Endothelial cell (in vitro differentiated cells): Measurements from ENCODE around the gene ACCSL. TPM values are rescaled to one million over a fixed set of nuclear protein-coding genes. Genes with fewer than 3 reads are reported as not detected.

Experiments used
- DNase-seq: peaks from one replicate; pipeline ENCODE4 v3.0.0; 2021; ENCODE audit warnings: low spot score
- H3K27ac Mint-ChIP-seq: one replicate; pipeline ENCODE4 v1.8.0; 2021; ENCODE audit warnings: mixed read lengths, inconsistent platforms; ENCODE audit not compliant: unreplicated experiment
- H3K27me3 Mint-ChIP-seq: one replicate; pipeline ENCODE4 v1.8.0; 2021; ENCODE audit warnings: mild to moderate bottlenecking, moderate library complexity, mixed read lengths, inconsistent platforms; ENCODE audit not compliant: unreplicated experiment
- H3K36me3 Mint-ChIP-seq: one replicate; pipeline ENCODE4 v1.8.0; 2021; ENCODE audit warnings: mild to moderate bottlenecking, low read depth, mixed read lengths, inconsistent platforms; ENCODE audit not compliant: unreplicated experiment
- H3K4me1 Mint-ChIP-seq: one replicate; pipeline ENCODE4 v1.8.0; 2021; ENCODE audit warnings: mild to moderate bottlenecking, mixed read lengths, inconsistent platforms; ENCODE audit not compliant: unreplicated experiment
- H3K4me3 Mint-ChIP-seq: one replicate; pipeline ENCODE4 v1.8.0; 2021; ENCODE audit warnings: mild to moderate bottlenecking, mixed read lengths, inconsistent platforms; ENCODE audit not compliant: unreplicated experiment
- H3K9me3 Mint-ChIP-seq: one replicate; pipeline ENCODE4 v1.8.0; 2021; ENCODE audit warnings: mixed read lengths, inconsistent platforms; ENCODE audit not compliant: unreplicated experiment
- total RNA-seq: library from RNA; stranded (reverse); fragmentation: NEBNext Ultra II Directional; extraction: Animal tissue kit (Norgen Biotek cat#: 25700); gene quantifications from one replicate; pipeline ENCODE4 v1.2.1, GENCODE V29; 2021; ENCODE audit not compliant: unreplicated experiment
- TF ChIP-seq, protein P1 (sequence below): fragments of 200-600 bp; sonication (generic); IDR thresholded peaks from one replicate; pipeline ENCODE4 v1.5.0; 2021; ENCODE audit warnings: antibody characterized with exemption; ENCODE audit not compliant: unreplicated experiment

The ACCSL gene
- total RNA-seq, 1 donor from 2014 or later: not detected

DNA sequence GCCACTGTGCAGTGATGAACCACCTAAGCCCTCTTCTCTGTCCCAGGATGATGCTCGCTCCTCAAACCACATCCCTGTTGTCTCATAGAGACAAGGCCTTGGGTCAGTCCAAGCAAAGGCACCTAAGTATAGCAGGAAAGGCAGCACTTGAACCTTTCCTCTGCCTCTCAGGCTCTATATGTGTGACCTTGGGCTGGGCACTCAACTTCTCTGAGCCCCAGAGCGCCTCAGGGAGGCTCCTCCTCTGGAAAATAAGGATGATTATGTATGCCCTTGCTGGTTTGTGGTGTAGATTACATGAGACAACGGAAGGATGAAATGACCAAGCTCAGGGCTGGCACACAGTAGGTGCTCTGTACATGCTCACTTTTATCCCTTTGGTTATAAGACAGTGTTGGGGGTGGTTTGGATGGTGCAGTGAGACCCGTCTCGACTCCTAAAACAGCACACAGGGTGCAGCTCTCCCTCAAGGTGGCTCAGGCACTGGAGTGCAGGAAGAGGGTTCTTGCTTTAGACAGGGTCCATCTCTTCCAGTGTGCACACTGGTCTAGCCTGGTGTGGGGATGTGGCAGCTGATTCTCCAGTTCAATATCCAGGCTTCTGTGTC, 40.2 kb upstream of the ACCSL start:
- H3K9me3 Mint-ChIP-seq: no peaks in the 10 kb centered on the region
- TF ChIP-seq, protein P1, sequence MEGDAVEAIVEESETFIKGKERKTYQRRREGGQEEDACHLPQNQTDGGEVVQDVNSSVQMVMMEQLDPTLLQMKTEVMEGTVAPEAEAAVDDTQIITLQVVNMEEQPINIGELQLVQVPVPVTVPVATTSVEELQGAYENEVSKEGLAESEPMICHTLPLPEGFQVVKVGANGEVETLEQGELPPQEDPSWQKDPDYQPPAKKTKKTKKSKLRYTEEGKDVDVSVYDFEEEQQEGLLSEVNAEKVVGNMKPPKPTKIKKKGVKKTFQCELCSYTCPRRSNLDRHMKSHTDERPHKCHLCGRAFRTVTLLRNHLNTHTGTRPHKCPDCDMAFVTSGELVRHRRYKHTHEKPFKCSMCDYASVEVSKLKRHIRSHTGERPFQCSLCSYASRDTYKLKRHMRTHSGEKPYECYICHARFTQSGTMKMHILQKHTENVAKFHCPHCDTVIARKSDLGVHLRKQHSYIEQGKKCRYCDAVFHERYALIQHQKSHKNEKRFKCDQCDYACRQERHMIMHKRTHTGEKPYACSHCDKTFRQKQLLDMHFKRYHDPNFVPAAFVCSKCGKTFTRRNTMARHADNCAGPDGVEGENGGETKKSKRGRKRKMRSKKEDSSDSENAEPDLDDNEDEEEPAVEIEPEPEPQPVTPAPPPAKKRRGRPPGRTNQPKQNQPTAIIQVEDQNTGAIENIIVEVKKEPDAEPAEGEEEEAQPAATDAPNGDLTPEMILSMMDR: no peak
- no peaks in the 10 kb centered on the region for H3K4me1 Mint-ChIP-seq
- H3K27ac Mint-ChIP-seq: no peak overlapping the region
- H3K27me3 Mint-ChIP-seq: peaks cover 4% of the 10 kb centered on the region
- no peaks in the 10 kb centered on the region for H3K36me3 Mint-ChIP-seq
- no peak overlapping the region for H3K4me3 Mint-ChIP-seq
- DNase-seq: no peak

DNA sequence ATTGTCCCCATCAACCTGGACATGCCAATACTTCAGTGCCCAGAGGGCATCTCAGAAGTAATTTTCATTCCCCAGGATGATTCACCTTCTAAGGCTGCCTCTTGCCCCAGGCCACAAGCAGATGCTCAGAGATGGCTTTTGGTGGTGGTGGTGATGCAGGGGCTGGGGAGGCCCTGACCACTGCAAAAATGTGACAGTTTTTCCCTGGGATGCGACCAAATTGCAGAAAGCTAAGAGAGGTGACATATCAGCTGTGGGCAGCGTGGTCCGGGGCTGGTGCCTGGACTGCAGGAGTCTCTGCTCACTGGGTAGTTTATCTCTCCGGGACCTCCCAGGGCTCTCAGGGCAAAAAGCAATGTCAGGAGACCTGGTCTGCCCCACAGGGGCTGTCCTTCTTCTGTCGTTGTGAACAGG, 39.7 kb upstream of the ACCSL start:
- H3K9me3 Mint-ChIP-seq: no peaks in the 10 kb centered on the region
- H3K4me3 Mint-ChIP-seq: no peak overlapping the region
- H3K36me3 Mint-ChIP-seq: no peaks in the 10 kb centered on the region
- DNase-seq: no peak
- no peaks in the 10 kb centered on the region for H3K4me1 Mint-ChIP-seq
- H3K27me3 Mint-ChIP-seq: peaks cover 4% of the 10 kb centered on the region
- no peak overlapping the region for H3K27ac Mint-ChIP-seq
- TF ChIP-seq, protein P1: no peak

DNA sequence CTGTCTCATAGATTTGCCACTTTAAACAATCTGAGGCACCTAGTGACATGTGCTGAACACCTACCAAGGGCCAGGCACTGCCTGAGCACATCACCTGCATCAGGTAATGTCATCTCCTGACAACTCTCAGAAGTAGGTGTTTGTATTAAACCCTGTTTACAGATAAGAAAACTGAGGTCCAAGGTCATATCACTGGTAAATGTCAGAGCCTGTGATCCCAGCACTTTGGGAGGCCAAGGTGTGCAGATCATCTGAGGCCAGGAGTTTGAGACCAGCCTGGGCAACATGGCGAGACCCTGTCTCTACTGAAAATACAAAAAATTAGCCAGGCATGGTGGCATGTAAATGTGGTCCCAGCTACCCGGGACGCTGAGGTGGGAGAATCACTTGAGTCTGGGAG, 39.1 kb upstream of the ACCSL start:
- H3K9me3 Mint-ChIP-seq: no peaks in the 10 kb centered on the region

DNA sequence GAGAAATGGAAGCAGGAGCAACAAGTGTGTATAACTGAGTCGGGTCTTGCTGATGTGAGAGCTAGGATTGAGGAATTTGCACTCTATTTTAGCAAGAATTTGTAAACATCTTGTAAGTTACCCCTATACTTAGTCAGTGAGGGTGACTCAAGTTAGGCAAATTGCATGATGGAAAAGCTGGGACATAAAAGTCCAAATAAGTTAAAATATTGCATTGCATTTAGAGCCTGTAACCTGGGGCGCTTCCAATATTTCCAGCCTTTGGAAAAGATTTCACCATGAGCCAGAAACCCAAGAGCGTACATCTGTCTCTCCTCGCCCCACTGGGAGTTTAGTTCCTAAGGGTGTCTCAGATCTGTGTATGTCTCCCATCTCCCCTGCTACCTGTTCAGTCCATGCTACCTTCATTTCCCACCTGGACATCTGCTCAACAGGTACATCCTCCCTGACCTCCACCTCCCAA, 37.0 kb upstream of the ACCSL start:
- H3K9me3 Mint-ChIP-seq: no peaks in the 10 kb centered on the region
- H3K36me3 Mint-ChIP-seq: no peaks in the 10 kb centered on the region
- H3K27ac Mint-ChIP-seq: no peak overlapping the region
- H3K27me3 Mint-ChIP-seq: no peaks in the 10 kb centered on the region
- no peaks in the 10 kb centered on the region for H3K4me1 Mint-ChIP-seq
- no peak for DNase-seq
- no peak overlapping the region for H3K4me3 Mint-ChIP-seq
- TF ChIP-seq, protein P1: no peak

More for the DNA sequence above, 39.1 kb upstream of the ACCSL start:
- Mint-ChIP-seq H3K4me3 (no peak overlapping the region), H3K27ac (no peak overlapping the region), H3K36me3 (no peaks in the 10 kb centered on the region), H3K27me3 (peaks cover 4% of the 10 kb centered on the region), H3K4me1 (no peaks in the 10 kb centered on the region)
- TF ChIP-seq, protein P1: no peak
- DNase-seq: no peak

DNA sequence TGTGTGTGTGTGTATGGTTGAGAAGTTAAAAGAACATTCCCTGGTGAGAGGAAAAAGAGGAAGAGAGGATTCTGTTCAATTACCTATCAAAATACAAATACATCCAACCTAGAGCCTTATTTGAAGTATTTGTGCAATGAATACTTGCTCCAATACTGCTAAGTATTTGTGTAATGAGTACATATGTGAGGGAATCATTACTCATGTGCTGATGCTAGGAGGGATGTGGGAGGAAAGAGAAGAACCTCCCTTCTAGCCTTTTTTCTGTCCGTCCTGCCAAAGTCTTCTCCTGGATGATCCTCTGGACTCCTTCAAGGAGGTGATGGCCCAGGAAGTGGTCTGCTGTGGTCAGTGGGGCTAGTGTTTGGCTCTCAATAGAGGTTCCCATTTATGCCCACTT, 36.0 kb upstream of the ACCSL start:
- Mint-ChIP-seq H3K4me1 (no peaks in the 10 kb centered on the region), H3K4me3 (no peak overlapping the region), H3K27ac (no peak overlapping the region), H3K27me3 (no peaks in the 10 kb centered on the region), H3K9me3 (no peaks in the 10 kb centered on the region), H3K36me3 (no peaks in the 10 kb centered on the region)
- DNase-seq: no peak
- TF ChIP-seq, protein P1: no peak
